ENCODE results near the gene TMEM178A. TPM values are rescaled to one million over a fixed set of nuclear protein-coding genes. Genes with fewer than 3 reads are reported as not detected.

TMEM178A gene
- total RNA-seq, 2 experiments from 2014 or later: 0.25 to 0.38 TPM

DNA sequence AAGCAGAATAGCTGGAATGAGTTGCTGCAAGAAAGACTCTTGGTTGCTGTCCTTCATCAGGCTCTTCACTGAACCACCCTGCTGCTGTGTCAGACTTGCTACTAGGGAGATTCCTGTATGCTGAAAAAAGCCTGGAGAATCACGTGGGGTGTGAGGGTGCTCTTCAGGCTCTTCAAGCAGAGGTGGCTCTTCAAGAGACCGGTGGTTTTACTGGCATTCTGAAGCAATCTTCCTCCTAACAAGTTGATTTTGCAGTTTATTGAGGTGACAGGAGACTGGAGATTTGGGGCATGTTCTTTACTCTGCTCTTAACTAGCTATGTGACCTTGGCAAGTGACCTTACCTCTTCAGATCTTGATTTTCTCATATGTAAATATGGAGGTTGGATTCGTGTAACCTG is 14.1 kb downstream of the TMEM178A start:
- CTCF ChIA-PET (ENCODE audit: unreplicated experiment): no interaction called here
- H2AFZ ChIP-seq (ENCODE audit: low read length): no peak overlapping the region
- H3K4me2 ChIP-seq (ENCODE audit: low read length): no peak overlapping the region
- intact Hi-C loops (cut with micrococcal nuclease; ENCODE audit: unreplicated experiment): no loop called here
- no peaks in the 10 kb centered on the region for H3K4me1 ChIP-seq (ENCODE audit: insufficient read depth, low read length, poor library complexity, severe bottlenecking)
- no peaks in the 10 kb centered on the region for H3K36me3 ChIP-seq (ENCODE audit: insufficient read depth, low read length)
- TF ChIP-seq EZH2phosphoT487 (IDR thresholded peaks at IDR 0.05; ENCODE audit: borderline replicate concordance, low read depth, low read length) (no peak), CTCF (conservative IDR thresholded peaks at IDR 0.05; ENCODE audit: low read length) (no peak)
- no peaks in the 10 kb centered on the region for H3K9me3 ChIP-seq (ENCODE audit: low read length)
- no peak for DNase-seq (ENCODE audit: low spot score)
- H3K79me2 ChIP-seq (ENCODE audit: insufficient read depth, low read depth, low read length): no peaks in the 10 kb centered on the region
- no peaks in the 10 kb centered on the region for H4K20me1 ChIP-seq (ENCODE audit: insufficient read depth, low read length)
- no peak overlapping the region for H3K4me3 ChIP-seq (ENCODE audit: low read depth, low read length, poor library complexity, severe bottlenecking)
- H3K27ac ChIP-seq (ENCODE audit: low read depth, low read length, poor library complexity, severe bottlenecking): no peak overlapping the region
- POLR2A ChIA-PET: interaction anchor here (1.1 kb wide), 1 partner anchor 9 kb away, joined by 5 read pairs; no protein-coding TSS in a partner anchor
- H3K9me2 ChIP-seq (ENCODE audit: insufficient read depth, low read length): no peaks in the 10 kb centered on the region
- BruUV-seq (replicated peaks): no TSS peak

- POLR2A ChIA-PET: no interaction called here
These were observed 16.5 kb downstream of the TMEM178A start for GRCh38 chr2:39682066-39682692.

More at GRCh38 chr2:39682066-39682692, 16.5 kb downstream of the TMEM178A start:
- intact Hi-C loops (cut with micrococcal nuclease; ENCODE audit: unreplicated experiment): no loop called here
- Histone ChIP-seq H3K27ac (ENCODE audit: low read depth, low read length, poor library complexity, severe bottlenecking) (no peak overlapping the region), H3K36me3 (ENCODE audit: insufficient read depth, low read length) (no peaks in the 10 kb centered on the region), H3K4me3 (ENCODE audit: low read depth, low read length, poor library complexity, severe bottlenecking) (no peak overlapping the region), H3K9me3 (ENCODE audit: low read length) (no peaks in the 10 kb centered on the region), H3K4me2 (ENCODE audit: low read length) (no peak overlapping the region), H2AFZ (ENCODE audit: low read length) (no peak overlapping the region), H3K4me1 (ENCODE audit: insufficient read depth, low read length, poor library complexity, severe bottlenecking) (no peaks in the 10 kb centered on the region), H4K20me1 (ENCODE audit: insufficient read depth, low read length) (no peaks in the 10 kb centered on the region), H3K79me2 (ENCODE audit: insufficient read depth, low read depth, low read length) (no peaks in the 10 kb centered on the region), H3K9me2 (ENCODE audit: insufficient read depth, low read length) (no peaks in the 10 kb centered on the region)
- TF ChIP-seq EZH2phosphoT487 (IDR thresholded peaks at IDR 0.05; ENCODE audit: borderline replicate concordance, low read depth, low read length): no peak
- TF ChIP-seq CTCF (conservative IDR thresholded peaks at IDR 0.05; ENCODE audit: low read length): no peak
- CTCF ChIA-PET (ENCODE audit: unreplicated experiment): no interaction called here
- BruUV-seq (replicated peaks): no TSS peak
- DNase-seq (ENCODE audit: low spot score): no peak
